ENCODE measurements around the gene LTBP1. TPM values are rescaled to one million over a fixed set of nuclear protein-coding genes. Genes with fewer than 3 reads are reported as not detected.
"Not testable (repeated sequence)": the region's sequence is repeated elsewhere in the genome, so short reads cannot be mapped to it uniquely, and the experiment has no call there.

LTBP1 gene
- 246 TPM for total RNA-seq (ENCODE audit: insufficient read depth, low replicate concordance)

GRCh38 chr2:32946314-32947075 is at the start of gene LTBP1:
LTBP1 (plus strand) TSS chr2:32946953; CDS start chr2:32947325, 372 bp downstream.
- peak; percentile 88 for DNase-seq (ENCODE audit: low spot score)

GRCh38 chr2:32900246-32900973 is 46.3 kb upstream of the LTBP1 start:
- no peak for DNase-seq (ENCODE audit: low spot score)

GRCh38 chr2:32901313-32901712 is 45.4 kb upstream of the LTBP1 start:
- no peak for DNase-seq (ENCODE audit: low spot score)

- DNase-seq (ENCODE audit: low spot score): no peak
Observed at GRCh38 chr2:32902174-32902573, 44.6 kb upstream of the LTBP1 start.

GRCh38 chr2:32902986-32903385 is 43.8 kb upstream of the LTBP1 start:
- DNase-seq (ENCODE audit: low spot score): no peak

GRCh38 chr2:32904074-32904473 is 42.7 kb upstream of the LTBP1 start:
- no peak for DNase-seq (ENCODE audit: low spot score)

- DNase-seq (ENCODE audit: low spot score): no peak
Observed at GRCh38 chr2:32904751-32905150, 42.0 kb upstream of the LTBP1 start.

GRCh38 chr2:32905270-32905669 is 41.5 kb upstream of the LTBP1 start:
- DNase-seq (ENCODE audit: low spot score): no peak

- no peak for DNase-seq (ENCODE audit: low spot score)
Observed at GRCh38 chr2:32910883-32911598, 35.7 kb upstream of the LTBP1 start.

- no peak for DNase-seq (ENCODE audit: low spot score)
Observed at GRCh38 chr2:32915694-32916093, 31.1 kb upstream of the LTBP1 start.

GRCh38 chr2:32918774-32919173 is 28.0 kb upstream of the LTBP1 start:
- no peak for DNase-seq (ENCODE audit: low spot score)

- DNase-seq (ENCODE audit: low spot score): not testable (repeated sequence)
Observed at GRCh38 chr2:32919901-32920300, 26.9 kb upstream of the LTBP1 start.

- not testable (repeated sequence) for DNase-seq (ENCODE audit: low spot score)
Observed at GRCh38 chr2:32921486-32921885, 25.3 kb upstream of the LTBP1 start.

GRCh38 chr2:32922501-32922900 is 24.3 kb upstream of the LTBP1 start:
- DNase-seq (ENCODE audit: low spot score): no peak

- no peak for DNase-seq (ENCODE audit: low spot score)
Observed at GRCh38 chr2:32923109-32923508, 23.6 kb upstream of the LTBP1 start.

GRCh38 chr2:32925283-32925815 is 21.4 kb upstream of the LTBP1 start:
- no peak for DNase-seq (ENCODE audit: low spot score)

- DNase-seq (ENCODE audit: low spot score): no peak
Observed at GRCh38 chr2:32925976-32926707, 20.6 kb upstream of the LTBP1 start.

GRCh38 chr2:32926708-32927084 is 20.1 kb upstream of the LTBP1 start:
- DNase-seq (ENCODE audit: low spot score): no peak

- DNase-seq (ENCODE audit: low spot score): no peak
Observed at GRCh38 chr2:32930436-32930835, 16.3 kb upstream of the LTBP1 start.

GRCh38 chr2:32931519-32931918 is 15.2 kb upstream of the LTBP1 start:
- no peak for DNase-seq (ENCODE audit: low spot score)

- no peak for DNase-seq (ENCODE audit: low spot score)
Observed at GRCh38 chr2:32931945-32932709, 14.6 kb upstream of the LTBP1 start.

Measured in umbilical cord (tissue), 2 donors.